HAP-1 (cell line): Measurements from ENCODE around the gene RNF157.
"Not testable (repeated sequence)": the region's sequence is repeated elsewhere in the genome, so short reads cannot be mapped to it uniquely, and the experiment has no call there.

Source experiments
- DNase-seq, 2 experiments: peaks; one replicate each; pipeline ENCODE4 v3.0.0-alpha.2; 2016 to 2020; ENCODE audit warnings: low spot score in 2 of 2
- H3K27me3 ChIP-seq: fragments of 250-450 bp; sonication (Bioruptor Pico); 2 replicates; pipeline ENCODE4 v1.5.1; 2020; ENCODE audit warnings: low read depth, mild to moderate bottlenecking, moderate library complexity
- H3K36me3 ChIP-seq: fragments of 250-450 bp; sonication (Bioruptor Pico); replicated peaks from 2 replicates; pipeline ENCODE4 v1.5.1; 2020; ENCODE audit warnings: mild to moderate bottlenecking
- H3K4me1 ChIP-seq: fragments of 250-450 bp; sonication (Bioruptor Pico); 2 replicates; pipeline ENCODE4 v1.5.1; 2020; ENCODE audit warnings: mild to moderate bottlenecking
- H3K4me3 ChIP-seq: fragments of 250-450 bp; sonication (Bioruptor Pico); 2 replicates; pipeline ENCODE4 v1.5.1; 2020; ENCODE audit warnings: mild to moderate bottlenecking, moderate library complexity
- H3K9me3 ChIP-seq: fragments of 250-450 bp; sonication (Bioruptor Pico); 2 replicates; pipeline ENCODE4 v1.5.1; 2020; ENCODE audit warnings: mild to moderate bottlenecking, moderate library complexity
- in situ Hi-C: fragments of 300-500 bp; cut with MboI; formaldehyde crosslinking; loops from 3 replicates; pipeline ENCODE4 v1.14.3; 2020; ENCODE audit warnings: low sequenced_read_pairs, inconsistent platforms, mixed read lengths

RNF157 gene

GRCh38 chr17:76239538-76240274 lies 587 bp downstream of the RNF157 start:
- Histone ChIP-seq H3K4me1 (peaks cover 21% of the 10 kb centered on the region), H3K9me3 (no peaks in the 10 kb centered on the region), H3K36me3 (no peaks in the 10 kb centered on the region), H3K27me3 (no peaks in the 10 kb centered on the region), H3K4me3 (peak overlapping the region; percentile 40)
- DNase-seq, result peak in 1 of 2 experiments; percentile 16
- in situ Hi-C loops, result no loop called here

GRCh38 chr17:76238847-76239537 lies 1.3 kb downstream of the RNF157 start:
- Histone ChIP-seq H3K4me3 (peak overlapping the region; percentile 40), H3K9me3 (no peaks in the 10 kb centered on the region), H3K4me1 (peaks cover 21% of the 10 kb centered on the region), H3K27me3 (no peaks in the 10 kb centered on the region), H3K36me3 (no peaks in the 10 kb centered on the region)
- in situ Hi-C loops, result no loop called here
- no peak for DNase-seq

GRCh38 chr17:76237859-76238313 lies 2.4 kb downstream of the RNF157 start:
- H3K4me3 ChIP-seq, result no peak overlapping the region
- H3K27me3 ChIP-seq, result no peaks in the 10 kb centered on the region
- no peaks in the 10 kb centered on the region for H3K9me3 ChIP-seq
- in situ Hi-C loops, result no loop called here
- DNase-seq, result no peak
- H3K4me1 ChIP-seq, result peaks cover 21% of the 10 kb centered on the region
- no peaks in the 10 kb centered on the region for H3K36me3 ChIP-seq

GRCh38 chr17:76236603-76237002 lies 3.7 kb downstream of the RNF157 start:
- no peaks in the 10 kb centered on the region for H3K9me3 ChIP-seq
- peaks cover 21% of the 10 kb centered on the region for H3K4me1 ChIP-seq
- H3K4me3 ChIP-seq, result no peak overlapping the region
- no peaks in the 10 kb centered on the region for H3K36me3 ChIP-seq
- in situ Hi-C loops, result no loop called here
- H3K27me3 ChIP-seq, result no peaks in the 10 kb centered on the region
- no peak for DNase-seq

- no peak for DNase-seq
Measured at GRCh38 chr17:76235883-76236282, 4.4 kb downstream of the RNF157 start.

GRCh38 chr17:76234354-76234679 lies 6.0 kb downstream of the RNF157 start:
- Histone ChIP-seq H3K36me3 (no peaks in the 10 kb centered on the region), H3K4me3 (no peak overlapping the region), H3K9me3 (no peaks in the 10 kb centered on the region), H3K4me1 (peaks cover 13% of the 10 kb centered on the region), H3K27me3 (no peaks in the 10 kb centered on the region)
- in situ Hi-C loops, result no loop called here
- no peak for DNase-seq

More at GRCh38 chr17:76235883-76236282, 4.4 kb downstream of the RNF157 start:
- Histone ChIP-seq H3K4me1 (peaks cover 18% of the 10 kb centered on the region), H3K9me3 (no peaks in the 10 kb centered on the region), H3K36me3 (no peaks in the 10 kb centered on the region), H3K27me3 (no peaks in the 10 kb centered on the region), H3K4me3 (no peak overlapping the region)
- in situ Hi-C loops, result no loop called here

GRCh38 chr17:76233588-76234353 lies 6.5 kb downstream of the RNF157 start:
- H3K36me3 ChIP-seq, result no peaks in the 10 kb centered on the region
- no peaks in the 10 kb centered on the region for H3K9me3 ChIP-seq
- H3K27me3 ChIP-seq, result no peaks in the 10 kb centered on the region
- DNase-seq, result no peak
- H3K4me1 ChIP-seq, result peaks cover 7% of the 10 kb centered on the region
- no peak overlapping the region for H3K4me3 ChIP-seq
- in situ Hi-C loops, result no loop called here

GRCh38 chr17:76232342-76232741 lies 8.0 kb downstream of the RNF157 start:
- Histone ChIP-seq H3K9me3 (no peaks in the 10 kb centered on the region), H3K36me3 (no peaks in the 10 kb centered on the region), H3K4me1 (peaks cover 7% of the 10 kb centered on the region), H3K27me3 (no peaks in the 10 kb centered on the region), H3K4me3 (no peak overlapping the region)
- in situ Hi-C loops, result no loop called here
- no peak for DNase-seq

GRCh38 chr17:76226749-76227148 lies 13.5 kb downstream of the RNF157 start:
- H3K9me3 ChIP-seq, H3K27me3 ChIP-seq, in situ Hi-C loops, H3K4me3 ChIP-seq, DNase-seq, H3K36me3 ChIP-seq: not testable (repeated sequence)
- H3K4me1 ChIP-seq, result peaks cover 25% of the 10 kb centered on the region

GRCh38 chr17:76225373-76226086 lies 14.8 kb downstream of the RNF157 start:
- H3K27me3 ChIP-seq, H3K9me3 ChIP-seq, DNase-seq, H3K36me3 ChIP-seq, in situ Hi-C loops, H3K4me3 ChIP-seq: not testable (repeated sequence)
- H3K4me1 ChIP-seq, result peaks cover 25% of the 10 kb centered on the region

- peak; percentile 20 to 26 for DNase-seq
- Histone ChIP-seq H3K4me3 (no peak overlapping the region), H3K27me3 (no peaks in the 10 kb centered on the region), H3K4me1 (peaks cover 25% of the 10 kb centered on the region), H3K36me3 (no peaks in the 10 kb centered on the region), H3K9me3 (no peaks in the 10 kb centered on the region)
- in situ Hi-C loops, result no loop called here
Measured at GRCh38 chr17:76223802-76224201, 16.5 kb downstream of the RNF157 start.

- no peak for DNase-seq
- H3K4me1 ChIP-seq, result peaks cover 10% of the 10 kb centered on the region
- H3K36me3 ChIP-seq, result no peaks in the 10 kb centered on the region
- H3K9me3 ChIP-seq, result no peaks in the 10 kb centered on the region
- no peak overlapping the region for H3K4me3 ChIP-seq
- H3K27me3 ChIP-seq, result no peaks in the 10 kb centered on the region
- in situ Hi-C loops, result no loop called here
Measured at GRCh38 chr17:76219670-76220383, 20.5 kb downstream of the RNF157 start.

GRCh38 chr17:76217081-76217480 lies 23.2 kb downstream of the RNF157 start:
- DNase-seq, result no peak
- in situ Hi-C loops, result no loop called here
- H3K4me3 ChIP-seq, result no peak overlapping the region
- H3K27me3 ChIP-seq, result no peaks in the 10 kb centered on the region
- H3K36me3 ChIP-seq, result no peaks in the 10 kb centered on the region
- no peaks in the 10 kb centered on the region for H3K9me3 ChIP-seq
- H3K4me1 ChIP-seq, result peaks cover 13% of the 10 kb centered on the region
